ENCODE data around the gene GSTT2.
"Not testable (repeated sequence)": the region's sequence is repeated elsewhere in the genome, so short reads cannot be mapped to it uniquely, and the experiment has no call there.

Gene GSTT2

GRCh38 chr22:23979557-23980240 lies at the start of gene GSTT2:
Gene GSTT2 (plus strand): TSS chr22:23980134.
- not testable (repeated sequence) for DNase-seq

DNA sequence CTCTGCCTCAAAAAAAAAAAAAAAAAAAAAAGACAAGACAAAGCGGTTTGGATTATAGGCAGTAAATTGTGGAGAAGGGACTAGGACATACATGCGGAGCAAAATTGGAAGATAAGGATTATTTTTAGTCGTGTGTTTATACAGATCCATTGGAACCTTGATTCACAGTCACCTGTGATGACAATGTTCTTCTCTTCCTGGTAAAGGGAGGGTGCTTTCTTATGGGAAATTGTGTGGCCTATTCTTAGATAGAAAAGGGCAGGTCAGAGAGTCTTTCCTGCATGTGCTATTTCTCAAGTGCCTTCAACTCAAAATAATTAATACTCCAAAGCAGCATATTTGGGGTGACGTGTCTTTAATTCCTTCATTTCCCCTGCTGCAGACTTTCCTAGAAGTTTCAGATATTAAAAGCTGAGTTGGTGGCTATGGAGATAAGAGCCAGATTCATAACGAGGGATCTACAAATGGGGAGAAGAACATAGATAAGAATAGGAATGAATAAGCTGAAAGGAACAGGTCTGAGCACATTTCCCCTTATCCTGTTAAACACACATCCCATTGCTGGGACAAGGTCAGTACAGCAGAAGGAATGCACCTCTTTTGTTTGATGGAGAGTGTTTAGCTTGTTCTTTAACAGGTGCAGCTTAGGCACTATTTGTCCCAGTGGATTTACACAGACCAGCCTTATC lies 41.5 kb upstream of the GSTT2 start:
- DNase-seq: no peak

DNA sequence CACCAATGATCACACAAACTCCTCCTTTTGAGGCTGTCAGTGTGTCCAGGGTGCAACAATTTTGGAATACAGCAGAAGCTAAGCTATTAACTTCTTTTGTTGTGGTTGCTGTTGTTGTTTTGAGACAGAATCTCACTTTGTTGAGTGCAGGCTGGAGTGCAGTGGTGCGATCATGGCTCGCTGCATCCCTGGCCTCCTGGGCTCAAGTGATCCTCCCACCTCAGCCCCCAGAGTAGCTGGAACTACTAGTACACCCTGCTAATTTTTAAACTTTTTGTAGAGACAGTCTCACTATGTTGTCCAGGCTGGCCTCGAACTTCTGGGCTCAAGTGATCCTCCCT lies 40.9 kb upstream of the GSTT2 start:
- no peak for DNase-seq

DNA sequence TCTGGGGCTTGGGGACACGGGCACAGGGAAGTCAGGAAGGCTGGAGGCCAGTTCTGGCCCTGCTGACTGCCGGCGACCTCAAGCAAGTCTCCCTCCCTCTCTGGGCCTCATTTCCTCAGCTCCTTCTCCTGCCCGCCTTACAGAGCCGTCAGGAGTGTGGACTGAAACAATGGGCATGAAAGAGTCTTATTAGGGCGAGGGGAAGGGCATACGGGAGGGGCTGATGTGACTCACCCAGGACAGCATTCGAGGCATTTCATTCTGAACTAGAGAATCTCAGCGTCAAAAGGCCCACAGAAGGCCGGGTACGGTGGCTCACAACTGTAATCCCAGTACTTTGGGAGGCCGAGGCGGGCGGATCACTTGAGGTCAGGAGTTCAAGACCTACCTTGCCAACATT lies 39.8 kb upstream of the GSTT2 start:
- not testable (repeated sequence) for DNase-seq

GRCh38 chr22:23947391-23947790 lies 32.5 kb upstream of the GSTT2 start:
- DNase-seq: not testable (repeated sequence)

DNA sequence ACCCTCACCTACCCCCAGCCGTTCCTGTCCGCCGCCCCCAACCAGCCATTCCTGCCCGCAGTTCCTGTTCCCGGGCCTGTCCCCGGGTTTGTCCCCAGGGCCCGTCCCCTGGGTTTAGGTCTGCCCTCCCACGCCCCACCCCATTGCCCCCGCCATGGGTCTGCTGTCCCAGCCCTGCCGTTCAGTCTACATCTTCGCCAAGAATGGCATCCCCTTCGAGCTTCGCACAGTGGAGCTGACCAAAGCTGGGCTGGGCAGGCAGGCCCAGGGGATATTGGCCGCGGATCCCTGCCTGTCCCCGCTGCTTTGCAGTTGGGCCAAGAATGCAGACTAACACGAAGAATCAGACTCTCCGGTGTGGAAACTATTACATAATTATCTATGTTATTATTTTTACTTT lies 30.2 kb upstream of the GSTT2 start:
- DNase-seq: not testable (repeated sequence)

DNA sequence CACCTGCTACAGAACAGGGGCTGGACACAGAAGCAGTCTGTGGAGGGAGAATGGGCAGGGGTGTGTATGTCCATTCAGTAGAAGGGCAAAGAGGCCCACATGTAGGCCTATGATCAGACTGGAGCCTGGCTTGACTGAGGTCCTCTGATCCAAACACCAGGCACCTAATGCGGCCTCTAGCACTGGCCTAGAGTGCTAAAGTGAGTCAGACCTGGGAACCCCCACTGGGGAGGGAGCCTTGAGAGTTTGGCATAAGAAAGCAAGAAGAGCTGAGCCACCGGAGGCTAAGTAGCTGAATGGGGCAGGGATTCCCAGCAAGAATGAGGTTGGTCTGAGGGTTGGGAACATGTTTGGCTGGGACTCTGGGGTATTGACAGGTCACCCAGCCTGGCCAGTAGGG lies 28.6 kb upstream of the GSTT2 start:
- not testable (repeated sequence) for DNase-seq

GRCh38 chr22:23952794-23953405 lies 27.0 kb upstream of the GSTT2 start:
- DNase-seq: not testable (repeated sequence)

GRCh38 chr22:23953485-23953884 lies 26.4 kb upstream of the GSTT2 start:
- not testable (repeated sequence) for DNase-seq

- DNase-seq: not testable (repeated sequence)
These were observed 25.5 kb upstream of the GSTT2 start for GRCh38 chr22:23954193-23954990.

- DNase-seq: not testable (repeated sequence)
These were observed 25.0 kb upstream of the GSTT2 start for GRCh38 chr22:23954991-23955305.

DNA sequence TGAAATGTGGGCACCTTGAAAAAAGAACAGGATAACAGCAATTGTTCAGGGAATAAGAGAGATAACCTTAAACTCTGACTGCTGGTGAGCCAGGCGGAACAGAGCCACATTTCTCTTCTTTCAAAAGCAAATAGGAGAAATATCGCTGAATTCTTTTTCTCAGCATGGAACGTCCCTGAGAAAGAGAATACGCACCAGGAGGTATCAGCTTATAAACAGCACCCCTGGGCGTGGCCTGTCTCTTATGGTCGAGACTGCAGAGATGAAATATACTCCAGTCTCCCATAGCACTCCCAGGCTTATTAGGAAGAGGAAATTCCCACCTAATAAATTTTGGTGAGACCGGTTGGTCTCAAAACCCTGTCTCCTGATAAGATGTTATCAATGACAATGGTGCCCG lies 24.0 kb upstream of the GSTT2 start:
- not testable (repeated sequence) for DNase-seq

GRCh38 chr22:23956301-23956900 lies 23.5 kb upstream of the GSTT2 start:
- peak; percentile 92 for DNase-seq

DNA sequence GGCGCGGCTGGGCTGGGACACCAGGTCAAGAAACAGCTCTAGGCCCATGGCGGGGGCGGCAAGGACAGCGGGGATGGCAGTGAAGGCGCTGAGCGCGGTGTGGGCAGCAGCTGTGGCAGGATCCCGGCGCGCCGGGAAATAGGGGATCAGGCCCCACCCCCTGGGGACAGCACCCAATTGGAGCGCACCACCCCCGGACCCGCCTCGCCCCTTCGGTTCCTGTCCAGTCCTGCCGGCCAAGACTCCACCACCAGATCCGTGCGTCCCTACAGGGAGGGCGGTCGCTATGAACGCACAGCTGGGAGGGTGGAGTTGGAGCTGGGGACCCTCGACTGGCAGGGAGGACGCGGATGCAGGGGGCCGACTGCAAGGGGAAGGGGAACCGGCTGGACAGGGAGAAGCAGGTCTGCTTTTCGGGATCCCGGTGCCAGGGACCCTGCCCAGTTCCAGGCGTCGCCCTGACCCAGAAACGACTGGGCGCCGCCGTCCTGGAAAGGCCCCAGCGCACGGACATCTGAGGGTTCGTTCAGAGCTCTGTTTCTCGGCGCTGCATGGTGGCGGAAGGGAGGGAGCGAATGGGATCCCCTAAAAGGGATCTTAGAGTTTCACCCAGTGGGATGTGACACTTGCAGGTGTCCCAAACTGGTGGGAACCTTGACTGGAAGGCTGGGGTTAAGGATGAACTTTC lies 18.7 kb upstream of the GSTT2 start, which contains the start of gene GSTT2B:
Gene GSTT2B (minus strand): TSS at position 112 of the 688 bp plus-strand sequence. CDS start 64 bp downstream, at position 48.
- not testable (repeated sequence) for DNase-seq

- not testable (repeated sequence) for DNase-seq
These were observed 13.8 kb upstream of the GSTT2 start for GRCh38 chr22:23966094-23966493.

DNA sequence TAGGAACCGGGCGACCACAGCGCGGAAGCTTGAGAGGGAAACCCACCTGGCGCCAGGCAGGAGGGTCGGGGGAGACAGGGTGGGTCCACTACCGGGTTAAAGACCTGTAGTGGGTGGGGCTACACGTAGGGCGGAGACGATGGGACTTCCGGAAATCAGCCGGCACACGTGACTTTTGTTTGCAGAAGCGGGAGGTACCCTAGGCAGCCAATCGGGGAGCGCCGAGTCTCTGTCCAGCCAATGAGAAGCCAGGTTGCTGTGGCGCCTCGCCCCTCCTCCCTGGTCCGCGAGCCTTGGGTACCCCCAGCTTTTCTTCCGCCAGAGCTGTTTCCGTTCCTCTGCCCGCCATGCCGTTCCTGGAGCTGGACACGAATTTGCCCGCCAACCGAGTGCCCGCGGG lies 13.4 kb upstream of the GSTT2 start, which contains the start of gene DDTL:
Gene DDTL (plus strand): TSS at position 321 of the 400 bp plus-strand sequence. CDS start 27 bp downstream, at position 348.
- not testable (repeated sequence) for DNase-seq

GRCh38 chr22:23969071-23969470 lies 10.9 kb upstream of the GSTT2 start:
- DNase-seq: no peak

DNA sequence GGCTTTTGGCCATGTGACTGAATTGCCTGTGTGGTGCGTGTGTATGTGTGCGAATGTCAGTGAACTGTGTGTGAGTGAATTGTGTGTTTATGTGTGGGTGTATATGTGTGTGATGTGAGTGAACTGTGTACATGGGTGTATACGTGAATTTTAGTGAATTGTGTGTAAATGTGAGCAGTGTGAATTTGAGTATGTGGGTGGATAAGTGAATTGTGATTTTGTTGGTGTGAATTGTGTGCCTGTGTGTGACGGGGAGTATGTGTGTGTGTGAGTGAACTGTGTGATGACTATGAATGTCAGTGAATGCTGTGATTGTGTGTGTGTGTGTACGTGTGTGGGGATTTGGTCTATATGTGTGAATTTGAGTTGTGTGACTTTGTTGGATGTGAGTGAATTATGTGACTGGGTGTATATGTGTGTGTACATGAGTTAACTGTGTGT lies 9.7 kb upstream of the GSTT2 start:
- DNase-seq: no peak

- no peak for DNase-seq
These were observed 9.0 kb upstream of the GSTT2 start for GRCh38 chr22:23970816-23971486.

DNA sequence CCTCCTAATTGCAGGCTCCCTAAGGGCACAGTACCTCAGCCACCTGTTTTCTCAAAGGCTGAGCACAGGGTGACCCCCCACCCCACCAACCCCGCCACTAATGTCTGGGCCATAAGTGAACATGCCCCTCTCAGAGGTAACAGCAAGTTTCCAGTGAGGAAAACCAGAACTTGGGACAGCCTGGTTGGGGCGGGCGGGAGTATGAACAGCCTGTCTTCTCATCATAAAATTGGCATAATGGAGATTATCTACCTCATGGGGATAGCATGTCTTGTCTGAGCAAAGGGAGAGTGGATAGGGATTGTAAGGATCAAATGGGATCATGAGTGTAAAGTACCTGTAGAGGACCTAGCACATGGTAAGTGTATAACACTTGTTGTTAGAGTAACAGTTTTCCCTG lies 8.0 kb upstream of the GSTT2 start:
- DNase-seq: not testable (repeated sequence)

GRCh38 chr22:23974345-23974744 lies 5.6 kb upstream of the GSTT2 start, which contains the start of gene DDT:
Gene DDT (minus strand): TSS chr22:23974441. CDS start chr22:23974414, 27 bp downstream.
- DNase-seq: not testable (repeated sequence)

Measured in activated CD8-positive, alpha-beta memory T cell treated with anti-CD3 and anti-CD28 coated beads, Interleukin-2, amount 50 U/mL, for 48 hours (primary cell).